DMS153 (cell line): ENCODE data around the gene IQSEC3.

ENCODE experiments used
- DNase-seq: peaks from one replicate; lab custom pipeline; 2025; lab: John Stamatoyannopoulos, UW

The IQSEC3 gene

GRCh38 chr12:163406-163986, 96.9 kb downstream of the IQSEC3 start:
- no peak for DNase-seq

GRCh38 chr12:164207-164606, 97.6 kb downstream of the IQSEC3 start:
- no peak for DNase-seq

- no peak for DNase-seq
Observed at GRCh38 chr12:165862-166368, 99.3 kb downstream of the IQSEC3 start.

- no peak for DNase-seq
Observed at GRCh38 chr12:166425-167075, 100.0 kb downstream of the IQSEC3 start.

DNA sequence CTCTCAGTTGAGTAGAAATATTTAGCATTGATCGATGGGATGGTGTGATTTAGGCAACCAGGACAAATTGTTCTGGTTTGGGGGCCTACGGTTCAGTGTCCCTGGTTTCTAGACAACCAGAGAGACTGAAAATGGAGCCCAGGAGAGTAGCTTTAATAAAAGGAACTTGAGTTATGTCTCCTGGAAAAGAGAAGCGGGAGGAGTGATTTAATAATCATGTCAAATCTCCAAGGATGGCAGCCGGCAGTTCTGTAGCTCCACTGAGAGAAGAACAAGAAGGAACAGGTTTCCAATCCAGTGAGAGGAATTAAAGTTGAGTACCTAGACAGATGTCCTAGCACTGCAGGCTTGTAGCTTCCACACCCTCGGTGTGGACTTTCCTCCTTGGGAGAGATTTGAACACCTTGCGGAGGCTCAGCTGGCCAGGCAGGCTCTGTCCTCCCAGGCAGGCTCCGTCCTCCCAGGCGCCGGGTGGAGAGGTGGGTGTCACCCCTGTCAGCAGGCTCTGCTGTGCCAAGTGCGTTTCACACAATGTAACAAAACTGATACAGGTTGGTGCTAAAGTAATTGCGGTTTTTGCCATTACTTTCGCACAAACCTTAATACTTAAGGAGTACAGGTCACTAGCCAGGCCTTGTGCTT, 101.5 kb downstream of the IQSEC3 start:
- no peak for DNase-seq

DNA sequence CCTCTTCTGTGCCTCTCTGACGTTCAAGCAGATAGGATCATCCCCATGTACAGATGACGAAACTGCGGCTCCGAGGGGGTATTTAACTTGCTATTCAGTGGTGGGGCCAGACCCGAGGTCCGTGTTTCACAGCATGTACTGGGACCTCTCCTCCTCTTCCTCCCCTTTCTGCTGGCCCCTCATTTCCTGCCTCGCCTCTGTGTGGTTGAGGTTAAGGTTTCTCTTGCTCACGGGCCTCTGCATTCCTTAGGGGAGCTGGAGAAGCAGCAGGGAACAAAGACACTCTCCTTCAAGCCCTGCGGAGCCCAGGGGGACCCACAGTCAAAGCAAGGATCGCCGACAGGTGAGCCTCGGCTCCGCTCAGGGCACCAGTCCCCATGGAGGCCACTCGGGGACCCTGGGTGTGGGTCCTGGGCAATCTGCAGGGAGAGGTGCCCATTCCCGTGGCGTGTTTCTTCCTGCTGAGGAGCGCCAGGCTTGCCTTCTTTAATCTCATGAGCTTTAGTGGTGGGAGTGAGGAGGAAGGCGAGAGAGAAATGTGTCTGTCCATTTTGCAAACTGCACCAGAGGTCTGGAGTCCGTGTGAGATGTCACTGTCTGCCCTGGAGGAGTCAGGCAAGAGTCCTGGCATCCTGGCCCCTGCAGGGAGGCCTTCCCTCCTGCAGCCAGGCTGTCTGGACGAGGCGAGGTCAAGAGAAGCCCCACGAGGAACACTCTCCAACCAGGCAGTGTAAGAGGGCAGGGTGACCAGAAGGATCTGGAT, 102.4 kb downstream of the IQSEC3 start:
- no peak for DNase-seq

DNA sequence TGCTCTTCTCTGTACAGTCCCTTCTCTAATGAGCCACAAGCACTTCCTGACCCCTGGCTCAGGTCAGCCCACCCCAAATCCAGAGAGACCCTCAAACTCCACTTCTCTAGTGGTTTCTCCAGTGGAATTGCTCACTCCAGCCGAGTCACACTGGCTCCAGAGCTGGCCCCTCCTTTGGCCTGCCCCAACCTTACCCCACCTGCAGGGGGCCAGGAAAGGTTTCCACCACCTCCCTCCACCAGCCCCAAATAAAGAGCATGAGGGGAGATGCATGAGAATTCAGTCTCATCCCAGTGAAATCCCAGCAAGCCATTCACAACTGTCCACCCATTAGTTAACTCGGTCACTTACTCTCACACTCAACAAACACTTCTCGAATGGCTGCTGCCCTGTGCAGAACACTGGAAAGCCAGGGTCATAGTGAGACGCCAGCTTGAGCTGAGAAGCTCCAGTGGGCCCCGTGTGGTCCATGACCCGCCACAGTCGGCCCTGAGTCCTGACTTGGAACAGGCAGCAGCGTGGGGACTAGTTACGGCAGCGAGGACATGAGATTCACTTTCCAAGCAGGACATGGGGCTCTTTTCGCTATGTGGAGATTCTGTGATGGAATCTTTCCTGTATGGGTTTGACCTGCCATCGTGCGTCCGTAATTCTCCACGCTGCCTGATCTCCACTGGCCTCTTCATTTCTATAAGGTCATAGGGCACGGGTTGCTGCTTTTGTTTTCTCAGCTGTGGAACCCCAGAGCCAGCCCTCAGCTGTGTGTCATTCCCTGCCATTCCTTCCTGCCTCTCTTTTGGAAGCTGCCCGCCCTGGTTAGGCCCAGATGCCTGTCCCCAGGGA, 103.2 kb downstream of the IQSEC3 start:
- DNase-seq, result no peak

- DNase-seq, result no peak
Observed at GRCh38 chr12:170371-171225, 104.0 kb downstream of the IQSEC3 start.

GRCh38 chr12:171276-171675, 104.7 kb downstream of the IQSEC3 start:
- DNase-seq, result no peak

DNA sequence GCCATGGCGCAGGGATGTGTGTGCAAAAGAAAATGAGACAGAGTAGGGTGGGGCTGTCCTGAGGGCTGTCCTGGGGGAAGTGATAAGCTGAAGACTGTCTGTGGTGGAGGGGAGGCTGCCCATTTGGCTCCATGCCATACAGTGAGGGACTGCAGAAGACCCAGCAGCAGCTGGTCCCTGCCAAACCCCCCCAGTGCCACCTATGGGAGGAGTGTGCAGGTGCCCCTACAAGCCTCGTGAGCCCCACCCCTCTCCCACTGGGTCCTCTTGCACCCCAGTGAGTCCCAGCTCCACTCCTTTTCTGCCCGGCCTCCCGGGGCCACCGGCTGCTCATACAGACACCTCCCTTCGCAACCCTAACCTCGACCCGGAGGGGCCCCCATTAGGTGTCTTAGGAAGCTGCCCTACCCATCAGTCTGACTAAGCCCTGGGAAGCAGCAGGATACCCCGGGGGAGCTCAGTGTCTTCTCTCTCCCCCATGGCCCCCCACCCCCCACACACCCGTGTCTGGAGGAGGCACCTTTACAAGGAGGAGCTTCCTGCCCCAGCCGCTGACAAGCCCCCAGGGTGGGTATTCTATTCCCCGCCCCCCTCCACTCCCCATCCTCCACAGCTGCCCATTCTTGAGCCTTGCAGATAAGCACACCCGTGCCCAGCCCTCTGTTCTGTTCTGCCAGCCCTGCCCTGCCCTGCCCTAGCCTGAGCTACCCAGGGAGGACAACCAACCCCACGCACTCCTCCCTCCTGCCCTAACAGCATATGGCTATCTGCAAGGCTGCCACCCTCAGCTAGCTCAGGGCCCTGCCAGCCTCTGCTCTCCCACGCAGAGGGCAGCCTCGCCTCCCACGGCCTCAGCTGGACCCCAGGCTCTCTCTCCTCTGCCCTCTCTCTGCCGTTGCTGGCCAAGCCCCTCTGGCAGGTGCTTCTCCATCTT, 105.4 kb downstream of the IQSEC3 start:
- no peak for DNase-seq

GRCh38 chr12:172732-173161, 106.2 kb downstream of the IQSEC3 start:
- no peak for DNase-seq

GRCh38 chr12:174124-174523, 107.6 kb downstream of the IQSEC3 start:
- no peak for DNase-seq

- DNase-seq, result no peak
Observed at GRCh38 chr12:174596-174995, 108.0 kb downstream of the IQSEC3 start.

DNA sequence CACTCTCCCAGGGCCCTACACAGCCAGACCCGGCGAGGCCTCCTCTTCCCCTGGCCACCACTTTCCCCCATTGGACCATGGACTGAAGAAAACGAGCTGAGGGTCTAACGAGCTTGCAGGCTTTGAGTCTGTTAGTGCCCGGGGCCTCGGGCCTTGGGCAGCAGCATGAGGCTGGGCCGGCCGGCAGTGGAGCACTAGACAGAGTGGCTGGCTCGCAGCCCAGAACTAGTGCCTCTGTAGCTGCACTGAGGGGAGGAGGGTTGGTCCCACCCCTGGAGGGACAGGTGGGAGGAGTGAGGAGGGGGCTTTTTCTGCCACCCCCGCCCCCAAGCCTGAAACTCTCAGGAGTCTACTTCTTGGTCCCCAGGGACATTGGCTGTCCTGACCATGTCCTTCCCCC, 108.7 kb downstream of the IQSEC3 start:
- DNase-seq, result no peak

GRCh38 chr12:175759-176158, 109.2 kb downstream of the IQSEC3 start:
- DNase-seq, result no peak

GRCh38 chr12:176321-177181, 110.0 kb downstream of the IQSEC3 start:
- DNase-seq, result no peak

DNA sequence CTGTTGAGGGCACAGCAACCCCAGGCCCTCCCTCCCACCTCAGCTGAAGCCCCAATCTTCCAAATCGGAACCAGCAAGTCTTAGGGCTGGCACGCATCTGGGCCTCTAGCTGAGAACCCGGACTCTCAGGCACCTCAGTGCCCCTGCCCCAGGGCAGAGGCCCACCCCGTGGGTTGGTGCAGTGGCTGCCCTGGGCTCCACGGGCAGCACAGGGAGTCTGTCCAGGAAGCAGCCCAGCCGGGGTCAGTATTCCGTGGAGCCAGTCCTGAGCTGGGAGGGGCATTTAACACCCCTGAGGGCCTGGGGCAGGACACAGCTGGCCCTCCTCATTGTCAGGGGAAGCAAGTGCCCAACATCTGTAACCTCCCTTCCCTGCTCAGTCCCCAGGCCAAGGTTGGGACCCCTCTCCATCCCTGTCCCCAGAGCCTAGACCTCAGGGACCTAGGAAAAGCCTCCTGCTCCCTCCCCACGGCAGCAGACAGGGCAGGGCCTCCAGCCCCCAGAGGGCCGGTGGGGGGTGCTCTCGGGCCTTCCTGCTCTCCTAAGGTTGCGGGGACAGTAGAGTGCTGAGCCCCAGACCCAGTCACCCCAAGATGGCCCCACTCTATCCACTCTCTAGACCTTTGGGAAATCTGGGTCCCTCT, 110.9 kb downstream of the IQSEC3 start:
- no peak for DNase-seq
